ENCODE results near the gene SYPL2.
"Not testable (repeated sequence)": the region's sequence is repeated elsewhere in the genome, so short reads cannot be mapped to it uniquely, and the experiment has no call there.

- TF ChIP-seq ZNF274 (IDR thresholded peaks at IDR 0.05; ENCODE audit: low read depth, low read length); POLR2A (IDR thresholded peaks at IDR 0.05; ENCODE audit: borderline replicate concordance, extremely low read depth, insufficient read depth, insufficient read length); REST (IDR thresholded peaks at IDR 0.05; ENCODE audit: low read depth); ATF3 (IDR thresholded peaks at IDR 0.05); SRF (IDR thresholded peaks at IDR 0.05; ENCODE audit: low read depth); CTCF (IDR thresholded peaks at IDR 0.05 in 2 of 3, conservative IDR thresholded peaks at IDR 0.05 in 1 of 3; ENCODE audit: borderline replicate concordance in 1 of 3, insufficient read depth in 1 of 3, low read depth in 2 of 3, low read length in 2 of 3); YY1 (IDR thresholded peaks at IDR 0.05; ENCODE audit: extremely low read depth, insufficient replicate concordance, low read depth, low read length); MAX (IDR thresholded peaks at IDR 0.05); CEBPB (IDR thresholded peaks at IDR 0.05; ENCODE audit: low read depth); EGR1 (IDR thresholded peaks at IDR 0.05; ENCODE audit: low read depth); EZH2 (IDR thresholded peaks at IDR 0.05); POLR2AphosphoS5 (IDR thresholded peaks at IDR 0.05; ENCODE audit: low read depth, low read length); JUND (IDR thresholded peaks at IDR 0.05): not testable (repeated sequence)
Measured at GRCh38 chr1:109445949-109446695, 20.2 kb upstream of the SYPL2 start.
